ENCODE measurements around the gene FLYWCH2. TPM values are rescaled to one million over a fixed set of nuclear protein-coding genes. Genes with fewer than 3 reads are reported as not detected.

Gene FLYWCH2
- total RNA-seq, 1 experiment from 2014 or later: 33.7 TPM

Other genes with a start within 250 kb of the FLYWCH2 start
- 42.1 TPM for gene KCTD5, start 200.7 kb upstream of the FLYWCH2 start, total RNA-seq (2021; ENCODE audit: unreplicated experiment)
- 3.3 TPM for gene PRSS27, start 163.0 kb upstream of the FLYWCH2 start, total RNA-seq (2021; ENCODE audit: unreplicated experiment)
- gene SRRM2, start 130.6 kb upstream of the FLYWCH2 start, total RNA-seq (2021; ENCODE audit: unreplicated experiment): 541 TPM
- gene ELOB, start 105.9 kb upstream of the FLYWCH2 start, total RNA-seq (2021; ENCODE audit: unreplicated experiment): 239 TPM
- gene PRSS33, start 95.7 kb upstream of the FLYWCH2 start, total RNA-seq (2021; ENCODE audit: unreplicated experiment): not detected
- not detected for gene PRSS41, start 84.7 kb upstream of the FLYWCH2 start, total RNA-seq (2021; ENCODE audit: unreplicated experiment)
- 0.39 TPM for gene PRSS21, start 66.0 kb upstream of the FLYWCH2 start, total RNA-seq (2021; ENCODE audit: unreplicated experiment)
- gene ZG16B, start 52.9 kb upstream of the FLYWCH2 start, total RNA-seq (2021; ENCODE audit: unreplicated experiment): 2.3 TPM
- gene PRSS22, start 25.0 kb upstream of the FLYWCH2 start, total RNA-seq (2021; ENCODE audit: unreplicated experiment): 20.2 TPM
- 66.6 TPM for gene FLYWCH1, start 28.7 kb downstream of the FLYWCH2 start, total RNA-seq (2021; ENCODE audit: unreplicated experiment)
- gene KREMEN2, start 81.1 kb downstream of the FLYWCH2 start, total RNA-seq (2021; ENCODE audit: unreplicated experiment): 14.1 TPM
- gene PAQR4, start 86.1 kb downstream of the FLYWCH2 start, total RNA-seq (2021; ENCODE audit: unreplicated experiment): 45.6 TPM
- gene PKMYT1, start 97.2 kb downstream of the FLYWCH2 start, total RNA-seq (2021; ENCODE audit: unreplicated experiment): 104 TPM
- 0.76 TPM for gene CLDN9, start 129.7 kb downstream of the FLYWCH2 start, total RNA-seq (2021; ENCODE audit: unreplicated experiment)
- gene CLDN6, start 135.0 kb downstream of the FLYWCH2 start, total RNA-seq (2021; ENCODE audit: unreplicated experiment): 0.49 TPM
- gene TNFRSF12A, start 137.2 kb downstream of the FLYWCH2 start, total RNA-seq (2021; ENCODE audit: unreplicated experiment): 188 TPM
- gene HCFC1R1, start 140.7 kb downstream of the FLYWCH2 start, total RNA-seq (2021; ENCODE audit: unreplicated experiment): 60.0 TPM
- 62.9 TPM for gene THOC6, start 140.8 kb downstream of the FLYWCH2 start, total RNA-seq (2021; ENCODE audit: unreplicated experiment)
- 21.3 TPM for gene BICDL2, start 153.7 kb downstream of the FLYWCH2 start, total RNA-seq (2021; ENCODE audit: unreplicated experiment)
- gene MMP25, start 163.3 kb downstream of the FLYWCH2 start, total RNA-seq (2021; ENCODE audit: unreplicated experiment): 2.5 TPM
- 13.7 TPM for gene IL32, start 182.4 kb downstream of the FLYWCH2 start, total RNA-seq (2021; ENCODE audit: unreplicated experiment)
- 0.76 TPM for gene ZSCAN10, start 216.1 kb downstream of the FLYWCH2 start, total RNA-seq (2021; ENCODE audit: unreplicated experiment)
- 17.0 TPM for gene ZNF205, start 229.4 kb downstream of the FLYWCH2 start, total RNA-seq (2021; ENCODE audit: unreplicated experiment)